ENCODE measurements around the gene FAM13A.

DNA sequence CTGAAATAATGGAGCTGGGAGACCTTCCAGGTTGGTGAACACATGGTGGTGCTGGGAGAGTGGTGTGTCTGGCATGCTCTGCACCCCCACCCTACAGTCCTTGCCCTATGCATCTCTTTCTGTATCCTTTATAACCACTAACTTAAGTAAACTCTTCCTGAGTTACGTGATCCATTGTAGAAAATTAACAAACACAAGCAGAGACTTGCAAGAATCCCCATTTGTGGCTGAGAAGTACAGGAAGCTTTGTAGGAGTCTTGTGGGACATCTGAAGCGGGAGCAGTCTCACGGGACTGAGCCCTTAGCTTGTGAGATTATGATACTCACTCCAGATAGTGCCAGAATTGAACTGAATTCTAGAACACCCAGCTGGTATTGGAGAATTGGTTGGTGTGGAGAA lies 14.3 kb upstream of the FAM13A start:
- TF ChIP-seq CTCF (IDR thresholded peaks at IDR 0.05; ENCODE audit: low read length) = no peak
- no peak for TF ChIP-seq EZH2 (optimal IDR thresholded peaks at IDR 0.05; ENCODE audit: low read depth, low read length)
- TF ChIP-seq EZH2phosphoT487 (IDR thresholded peaks at IDR 0.05; ENCODE audit: low read length) = no peak

Data from MM.1S (cell line).